Naive thymus-derived CD8-positive, alpha-beta T cell (primary cell): Measurements from ENCODE around the gene ZNF197. TPM values are rescaled to one million over a fixed set of nuclear protein-coding genes. Genes with fewer than 3 reads are reported as not detected.
A peak's percentile ranks its signal among the peaks of the same experiment; 100 is the strongest.
"Not testable (repeated sequence)": the region's sequence is repeated elsewhere in the genome, so short reads cannot be mapped to it uniquely, and the experiment has no call there.

Experiments
- ATAC-seq, 2 donors: fragments of 150-1000 bp; cut with Tn5 transposase in 1 of 2; sonication (Bioruptor Pico), chemical (Tn5 transposase) in 1 of 2; 1 replicate in 1 of 2; 2 replicates in 1 of 2; pipeline ENCODE4 v1.10.0; 2021; ENCODE audit warnings: mild to moderate bottlenecking in 2 of 2, moderate library complexity in 2 of 2
- POLR2A ChIA-PET: fragments of 350-600 bp; sonication (Branson Sonifier 250); formaldehyde crosslinking; loops from one replicate; lab custom pipeline; 2021; ENCODE audit warnings: antibody characterized with exemption; lab: Charles Lee
- DNase-seq, 10 donors: peaks; one replicate each; pipeline versions ENCODE4 v3.0.0 to v3.0.0-alpha.2; 2020 to 2022
- H3K27ac Mint-ChIP-seq, 10 donors: one replicate each; pipeline ENCODE4 v1.8.0; 2020 to 2022; ENCODE audit warnings: mild to moderate bottlenecking in 10 of 10, mixed read lengths in 10 of 10, moderate library complexity in 4 of 10, inconsistent platforms in 1 of 10
- H3K27me3 Mint-ChIP-seq, 5 donors: one replicate each; pipeline ENCODE4 v1.8.0; 2021 to 2022; ENCODE audit warnings: mixed read lengths in 5 of 5
- H3K36me3 Mint-ChIP-seq, 3 donors: one replicate each; pipeline ENCODE4 v1.8.0; 2020 to 2022; ENCODE audit warnings: mixed read lengths in 3 of 3, mild to moderate bottlenecking in 2 of 3, inconsistent platforms in 1 of 3
- H3K4me1 Mint-ChIP-seq, 4 donors: one replicate each; pipeline ENCODE4 v1.8.0; 2021 to 2022; ENCODE audit warnings: mixed read lengths in 4 of 4
- H3K4me3 Mint-ChIP-seq, 10 donors: one replicate each; pipeline ENCODE4 v1.8.0; 2020 to 2022; ENCODE audit warnings: mild to moderate bottlenecking in 10 of 10, mixed read lengths in 10 of 10, moderate library complexity in 6 of 10, inconsistent platforms in 1 of 10
- H3K9me3 Mint-ChIP-seq, 9 donors: one replicate each; pipeline ENCODE4 v1.8.0; 2020 to 2022; ENCODE audit warnings: mixed read lengths in 9 of 9, mild to moderate bottlenecking in 3 of 9, inconsistent platforms in 1 of 9, moderate library complexity in 1 of 9
- polyA plus RNA-seq, 3 donors: library from polyadenylated mRNA; unstranded; fragments of 300-500 nt; fragmentation: Illumina TruSeq; gene quantifications; one replicate each; pipeline ENCODE4 v1.2.3, GENCODE V29; 2021
- total RNA-seq, 8 experiments: library from RNA in 2 of 8; stranded (reverse) in 2 of 8; gene quantifications; one replicate each; pipeline ENCODE4 v1.2.3 and lab custom pipeline; 2021 to 2026

ZNF197 gene
- total RNA-seq = 10 to 100 TPM; 16.1 to 17.2 TPM
- 1 to 10 TPM; 3.2 to 6.8 (median 4.2) TPM for polyA plus RNA-seq
- total RNA-seq (lab: John Stamatoyannopoulos, UW) = 17.7 to 45.3 (median 29.4) reads per million in 6 experiments

- POLR2A ChIA-PET = interaction anchor here (0.7 to 1.0 kb wide), 5 partner anchors 61 to 351 kb away, joined by 3 to 5 read pairs (median 3); partner anchors contain the start of genes EXOSC7 and ZDHHC3
- Mint-ChIP-seq H3K4me3 (peak within 1 kb of the TSS; percentile 84 to 94 (median 90)), H3K27me3 (no peaks in the 10 kb centered on the region), H3K4me1 (peaks cover 8 to 46% (median 38%) of the 10 kb centered on the region in 4 donors), H3K9me3 (no peaks in the 10 kb centered on the region), H3K36me3 (peaks cover 0 to 23% (median 17%) of the 10 kb centered on the region in 3 donors), H3K27ac (peak within 1 kb of the TSS; percentile 81 to 92 (median 88))
- DNase-seq (peak; percentile 4 to 66 (median 38)), ATAC-seq (peak; percentile 81 to 91)
Observed at GRCh38 chr3:44624749-44625480, at the start of gene ZNF197. Gene ZNF197 (plus strand): TSS chr3:44625036. CDS start chr3:44629155, 4,119 bp downstream.

GRCh38 chr3:44576613-44577012, 48.2 kb upstream of the ZNF197 start:
- Mint-ChIP-seq H3K36me3 (peaks cover 20 to 41% (median 22%) of the 10 kb centered on the region in 3 donors), H3K9me3 (peaks cover 7 to 74% (median 25%) of the 10 kb centered on the region in 9 donors), H3K27ac (no peak overlapping the region), H3K4me1 (no peaks in the 10 kb centered on the region), H3K27me3 (peaks cover 0 to 1% (median 0%) of the 10 kb centered on the region in 5 donors), H3K4me3 (no peak overlapping the region)
- no peak for ATAC-seq
- no peak for DNase-seq
- POLR2A ChIA-PET = no interaction called here

GRCh38 chr3:44577354-44577952, 47.4 kb upstream of the ZNF197 start:
- H3K4me3 Mint-ChIP-seq, POLR2A ChIA-PET, ATAC-seq, H3K27me3 Mint-ChIP-seq, H3K4me1 Mint-ChIP-seq, DNase-seq, H3K27ac Mint-ChIP-seq: not testable (repeated sequence)
- Mint-ChIP-seq H3K36me3 (peaks cover 12 to 38% (median 15%) of the 10 kb centered on the region in 3 donors), H3K9me3 (peaks cover 0 to 74% (median 21%) of the 10 kb centered on the region in 9 donors)

- H3K4me1 Mint-ChIP-seq, POLR2A ChIA-PET, ATAC-seq, DNase-seq, H3K27me3 Mint-ChIP-seq, H3K27ac Mint-ChIP-seq: not testable (repeated sequence)
- Mint-ChIP-seq H3K36me3 (peaks cover 7 to 32% (median 11%) of the 10 kb centered on the region in 3 donors), H3K4me3 (peak overlapping the region in 1 of 10 donors; percentile 65), H3K9me3 (peaks cover 0 to 71% (median 15%) of the 10 kb centered on the region in 9 donors)
Observed at GRCh38 chr3:44578316-44578715, 46.5 kb upstream of the ZNF197 start.

- peaks cover 0 to 72% (median 18%) of the 10 kb centered on the region in 9 donors for H3K9me3 Mint-ChIP-seq
- H3K27ac Mint-ChIP-seq, H3K4me3 Mint-ChIP-seq, H3K4me1 Mint-ChIP-seq, DNase-seq, ATAC-seq, POLR2A ChIA-PET: not testable (repeated sequence)
- H3K36me3 Mint-ChIP-seq = peaks cover 10 to 39% (median 12%) of the 10 kb centered on the region in 3 donors
- peaks cover 3 to 13% (median 9%) of the 10 kb centered on the region in 5 donors for H3K27me3 Mint-ChIP-seq
Observed at GRCh38 chr3:44578924-44579515, 45.8 kb upstream of the ZNF197 start.

- Mint-ChIP-seq H3K27me3 (peaks cover 6 to 17% (median 14%) of the 10 kb centered on the region in 5 donors), H3K36me3 (peaks cover 10 to 39% (median 12%) of the 10 kb centered on the region in 3 donors), H3K9me3 (peaks cover 0 to 68% (median 16%) of the 10 kb centered on the region in 9 donors)
- H3K4me1 Mint-ChIP-seq, POLR2A ChIA-PET, H3K27ac Mint-ChIP-seq, ATAC-seq, DNase-seq, H3K4me3 Mint-ChIP-seq: not testable (repeated sequence)
Observed at GRCh38 chr3:44579749-44580148, 45.1 kb upstream of the ZNF197 start.

- Mint-ChIP-seq H3K36me3 (peaks cover 10 to 38% (median 12%) of the 10 kb centered on the region in 3 donors), H3K9me3 (peaks cover 0 to 70% (median 15%) of the 10 kb centered on the region in 9 donors), H3K27me3 (peaks cover 6 to 29% (median 24%) of the 10 kb centered on the region in 5 donors), H3K4me1 (peaks cover 4 to 21% (median 16%) of the 10 kb centered on the region in 4 donors)
- H3K4me3 Mint-ChIP-seq, ATAC-seq, DNase-seq, POLR2A ChIA-PET, H3K27ac Mint-ChIP-seq: not testable (repeated sequence)
Observed at GRCh38 chr3:44580971-44581370, 43.9 kb upstream of the ZNF197 start.

- ATAC-seq (peak; percentile 56 to 57), DNase-seq (peak in 2 of 10 donors; percentile 1 to 17)
- Mint-ChIP-seq H3K27me3 (peaks cover 9 to 57% (median 37%) of the 10 kb centered on the region in 5 donors), H3K36me3 (peaks cover 16 to 33% (median 30%) of the 10 kb centered on the region in 3 donors), H3K4me1 (peaks cover 4 to 22% (median 16%) of the 10 kb centered on the region in 4 donors), H3K27ac (peak within 1 kb of the TSS in 6 of 10 donors; percentile 16 to 87 (median 38)), H3K4me3 (peak within 1 kb of the TSS; percentile 52 to 86 (median 78)), H3K9me3 (peaks cover 0 to 64% (median 29%) of the 10 kb centered on the region in 9 donors)
- POLR2A ChIA-PET = interaction anchor here (0.6 kb wide), 1 partner anchor 41 kb away, joined by 4 read pairs; no protein-coding TSS in a partner anchor
Observed at GRCh38 chr3:44584646-44585501, 40.0 kb upstream of the ZNF197 start, which contains the start of gene ZNF660. Gene ZNF660 (plus strand): TSS chr3:44584964. CDS start chr3:44594194, 9,230 bp downstream.

- ATAC-seq (no peak), DNase-seq (no peak)
- Mint-ChIP-seq H3K27me3 (peaks cover 0 to 5% (median 0%) of the 10 kb centered on the region in 5 donors), H3K36me3 (peaks cover 3 to 50% (median 39%) of the 10 kb centered on the region in 3 donors), H3K4me1 (no peaks in the 10 kb centered on the region), H3K27ac (no peak overlapping the region), H3K9me3 (peaks cover 20 to 64% (median 40%) of the 10 kb centered on the region in 9 donors), H3K4me3 (no peak overlapping the region)
- POLR2A ChIA-PET = no interaction called here
Observed at GRCh38 chr3:44596621-44597020, 28.2 kb upstream of the ZNF197 start.

GRCh38 chr3:44601749-44602148, 23.1 kb upstream of the ZNF197 start:
- peaks cover 0 to 37% (median 36%) of the 10 kb centered on the region in 3 donors for H3K36me3 Mint-ChIP-seq
- POLR2A ChIA-PET = no interaction called here
- no peaks in the 10 kb centered on the region for H3K4me1 Mint-ChIP-seq
- DNase-seq (no peak), ATAC-seq (no peak)
- no peak overlapping the region for H3K4me3 Mint-ChIP-seq
- no peak overlapping the region for H3K27ac Mint-ChIP-seq
- peaks cover 0 to 18% (median 0%) of the 10 kb centered on the region in 5 donors for H3K27me3 Mint-ChIP-seq
- H3K9me3 Mint-ChIP-seq = peaks cover 0 to 28% (median 15%) of the 10 kb centered on the region in 9 donors

- no peak overlapping the region for H3K27ac Mint-ChIP-seq
- POLR2A ChIA-PET = no interaction called here
- H3K4me3 Mint-ChIP-seq = no peak overlapping the region
- H3K36me3 Mint-ChIP-seq = peaks cover 2 to 22% (median 7%) of the 10 kb centered on the region in 3 donors
- no peak for ATAC-seq
- no peak for DNase-seq
- peaks cover 0 to 12% (median 0%) of the 10 kb centered on the region in 9 donors for H3K9me3 Mint-ChIP-seq
- no peaks in the 10 kb centered on the region for H3K4me1 Mint-ChIP-seq
- H3K27me3 Mint-ChIP-seq = peaks cover 0 to 3% (median 2%) of the 10 kb centered on the region in 5 donors
Observed at GRCh38 chr3:44612678-44613077, 12.2 kb upstream of the ZNF197 start.
